GM12891 (cell line): ENCODE data around the gene KMT5C.

Experiments used
- POLR2A ChIP-seq: IDR thresholded peaks from 2 replicates; pipeline ENCODE4 v1.6.1; 2011; ENCODE audit warnings: low read depth, low read length, control low read depth
- POLR2AphosphoS5 ChIP-seq: IDR thresholded peaks from 2 replicates; pipeline ENCODE4 v1.6.1; 2011; ENCODE audit warnings: low read depth, low read length, control low read depth
- POU2F2 ChIP-seq: IDR thresholded peaks from 2 replicates; pipeline ENCODE4 v1.6.1; 2011; ENCODE audit warnings: low read depth, mild to moderate bottlenecking, control low read depth, low read length, moderate library complexity
- SPI1 ChIP-seq: IDR thresholded peaks from 2 replicates; pipeline ENCODE4 v1.6.1; 2011; ENCODE audit warnings: low read depth, low read length, control low read depth

DNA sequence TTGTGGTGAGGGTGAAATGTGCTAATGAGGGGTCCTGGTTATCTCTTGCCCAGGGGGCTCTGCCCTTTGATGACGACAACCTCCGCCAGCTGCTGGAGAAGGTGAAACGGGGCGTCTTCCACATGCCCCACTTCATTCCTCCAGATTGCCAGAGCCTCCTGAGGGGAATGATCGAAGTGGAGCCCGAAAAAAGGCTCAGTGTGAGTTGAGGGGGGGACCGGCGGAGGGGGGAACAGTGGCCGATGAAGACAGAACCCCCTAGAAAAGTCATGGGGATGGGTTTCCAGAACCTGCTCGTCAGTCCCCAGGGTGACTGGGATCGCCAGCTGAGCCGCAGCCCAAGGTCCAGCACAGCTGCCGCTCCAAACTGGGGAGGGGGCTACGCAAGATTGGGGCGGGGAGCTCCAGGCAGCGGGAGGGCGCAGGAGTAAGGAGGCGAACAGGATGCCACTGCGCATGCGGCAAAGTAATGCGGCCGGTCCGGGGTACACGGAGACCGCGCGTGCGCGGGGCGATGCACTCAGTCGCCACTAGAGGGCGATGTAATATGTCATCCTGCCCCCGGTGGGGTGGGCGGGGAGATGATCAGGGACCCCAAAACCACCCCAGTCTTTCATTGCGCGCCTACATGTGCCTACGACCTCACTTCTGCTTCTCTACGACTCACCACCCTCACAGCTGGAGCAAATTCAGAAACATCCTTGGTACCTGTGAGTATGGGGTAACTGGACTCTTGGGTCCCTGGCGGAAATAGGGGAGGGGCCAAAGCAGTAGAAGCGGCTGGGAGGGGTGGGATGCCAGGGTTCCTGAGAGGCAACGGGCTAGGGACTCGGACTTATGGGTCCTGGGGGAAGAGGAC lies 38.0 kb upstream of the KMT5C start:
- TF ChIP-seq POLR2A (no peak), POU2F2 (no peak), SPI1 (no peak), POLR2AphosphoS5 (no peak)
